WTC11 (cell line): Measurements from ENCODE around the gene PBX3.

Experiments
- CBFB ChIP-seq: sonication (generic); formaldehyde crosslinking; IDR thresholded peaks from 2 replicates; pipeline ENCODE4 v1.8.1; 2022; ENCODE audit warnings: mild to moderate bottlenecking, low read depth, missing genetic modification reagents
- CTCF ChIP-seq: fragments of 200-600 bp; IDR thresholded peaks from 2 replicates; pipeline ENCODE4 v1.8.0; 2022; ENCODE audit warnings: antibody characterized with exemption
- KAT7 ChIP-seq: sonication (generic); formaldehyde crosslinking; IDR thresholded peaks from 2 replicates; pipeline ENCODE4 v1.8.1; 2023; ENCODE audit warnings: missing genetic modification reagents, mild to moderate bottlenecking, borderline replicate concordance
- TCF7 ChIP-seq: sonication (generic); formaldehyde crosslinking; IDR thresholded peaks from 2 replicates; pipeline ENCODE4 v1.8.0; 2022; ENCODE audit warnings: mild to moderate bottlenecking, low read depth, missing genetic modification reagents, moderate library complexity

DNA sequence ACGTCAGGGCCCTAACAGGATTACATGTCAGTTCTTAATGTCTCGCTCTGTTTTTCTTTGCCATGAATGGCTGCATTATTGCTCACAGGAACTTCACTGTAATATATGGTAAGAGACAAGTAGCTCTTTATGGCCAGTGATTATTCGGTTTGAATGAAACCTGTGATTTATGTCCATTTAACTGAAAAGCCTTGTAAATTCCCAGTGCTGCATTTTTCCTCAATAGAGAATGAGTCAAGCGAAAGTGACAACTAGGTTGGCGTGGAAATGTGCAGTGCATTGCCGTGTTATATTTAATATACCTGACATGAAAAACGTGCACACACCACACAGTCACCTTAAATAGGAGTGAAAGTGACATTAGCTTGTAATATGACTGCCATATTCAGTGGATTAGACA, 163.1 kb downstream of the PBX3 start:
- no peak for TF ChIP-seq KAT7 (CRISPR knock-in tag)
- no peak for TF ChIP-seq CBFB (CRISPR knock-in tag)
- TF ChIP-seq CTCF = no peak
- no peak for TF ChIP-seq TCF7 (CRISPR knock-in tag)
